Choroid plexus epithelial cell (primary cell): Measurements from ENCODE around the gene MTG1.

Experiments
- DNase-seq: peaks from one replicate; pipeline ENCODE4 v3.0.0-alpha.2; 2010; ENCODE audit warnings: low read depth
- H3K4me3 ChIP-seq: 2 replicates; pipeline ENCODE4 v1.5.1; 2011; ENCODE audit warnings: low read depth, mild to moderate bottlenecking, control low read depth, low read length, moderate library complexity
- CTCF ChIP-seq: conservative IDR thresholded peaks from 2 replicates; pipeline ENCODE4 v1.5.1; 2011; ENCODE audit warnings: low read depth, mild to moderate bottlenecking, control low read depth, inconsistent platforms, low read length, moderate library complexity

Gene MTG1

GRCh38 chr10:133401981-133402725 is 8.2 kb downstream of the MTG1 start:
- H3K4me3 ChIP-seq, result no peak overlapping the region
- no peak for TF ChIP-seq CTCF
- DNase-seq, result no peak

- DNase-seq, result no peak
- no peak for TF ChIP-seq CTCF
- no peak overlapping the region for H3K4me3 ChIP-seq
Observed at GRCh38 chr10:133403359-133403758, 9.4 kb downstream of the MTG1 start.

- H3K4me3 ChIP-seq, result no peak overlapping the region
- no peak for DNase-seq
- no peak for TF ChIP-seq CTCF
Observed at GRCh38 chr10:133403784-133404183, 9.8 kb downstream of the MTG1 start.

- TF ChIP-seq CTCF, result no peak
- peak; percentile 15 for DNase-seq
- H3K4me3 ChIP-seq, result no peak overlapping the region
Observed at GRCh38 chr10:133405272-133405671, 11.3 kb downstream of the MTG1 start.

- DNase-seq, result peak; percentile 23
- no peak for TF ChIP-seq CTCF
- H3K4me3 ChIP-seq, result no peak overlapping the region
Observed at GRCh38 chr10:133405844-133406527, 12.0 kb downstream of the MTG1 start.

- H3K4me3 ChIP-seq, result no peak overlapping the region
- DNase-seq, result no peak
- no peak for TF ChIP-seq CTCF
Observed at GRCh38 chr10:133411523-133412380, 17.8 kb downstream of the MTG1 start.
